HG03439 (cell line): ENCODE data around the gene NPAS3.
"Not testable (repeated sequence)": the region's sequence is repeated elsewhere in the genome, so short reads cannot be mapped to it uniquely, and the experiment has no call there.

Experiments used
- ATAC-seq: cut with Tn5 transposase; IDR thresholded peaks from one replicate; pipeline ENCODE4 v1.9.1; 2021; ENCODE audit warnings: mild to moderate bottlenecking, moderate library complexity; ENCODE audit not compliant: unreplicated experiment

Gene NPAS3

GRCh38 chr14:33068040-33068439 is 129.4 kb downstream of the NPAS3 start:
- ATAC-seq = no peak

- no peak for ATAC-seq
These were observed 129.9 kb downstream of the NPAS3 start for GRCh38 chr14:33068626-33069025.

GRCh38 chr14:33070475-33070874 is 131.8 kb downstream of the NPAS3 start:
- ATAC-seq = no peak

- ATAC-seq = no peak
These were observed 134.3 kb downstream of the NPAS3 start for GRCh38 chr14:33073023-33073422.

GRCh38 chr14:33081259-33081658 is 142.6 kb downstream of the NPAS3 start:
- no peak for ATAC-seq

GRCh38 chr14:33085799-33086198 is 147.1 kb downstream of the NPAS3 start:
- no peak for ATAC-seq

GRCh38 chr14:33088274-33088673 is 149.6 kb downstream of the NPAS3 start:
- not testable (repeated sequence) for ATAC-seq

- no peak for ATAC-seq
These were observed 159.3 kb downstream of the NPAS3 start for GRCh38 chr14:33098016-33098415.

GRCh38 chr14:33103489-33103888 is 164.8 kb downstream of the NPAS3 start:
- ATAC-seq = no peak

GRCh38 chr14:33103966-33104365 is 165.3 kb downstream of the NPAS3 start:
- ATAC-seq = no peak

- no peak for ATAC-seq
These were observed 172.2 kb downstream of the NPAS3 start for GRCh38 chr14:33110737-33111443.

- ATAC-seq = no peak
These were observed 175.7 kb downstream of the NPAS3 start for GRCh38 chr14:33114331-33114730.

- ATAC-seq = no peak
These were observed 180.0 kb downstream of the NPAS3 start for GRCh38 chr14:33118668-33119067.

GRCh38 chr14:33120341-33120740 is 181.7 kb downstream of the NPAS3 start:
- ATAC-seq = no peak

GRCh38 chr14:33120966-33121365 is 182.3 kb downstream of the NPAS3 start:
- ATAC-seq = no peak

GRCh38 chr14:33123281-33123680 is 184.6 kb downstream of the NPAS3 start:
- no peak for ATAC-seq

- ATAC-seq = no peak
These were observed 187.8 kb downstream of the NPAS3 start for GRCh38 chr14:33126433-33126832.

- ATAC-seq = no peak
These were observed 188.9 kb downstream of the NPAS3 start for GRCh38 chr14:33127531-33127930.

- no peak for ATAC-seq
These were observed 193.1 kb downstream of the NPAS3 start for GRCh38 chr14:33131801-33132200.

GRCh38 chr14:33134162-33134561 is 195.5 kb downstream of the NPAS3 start:
- no peak for ATAC-seq

- ATAC-seq = no peak
These were observed 196.3 kb downstream of the NPAS3 start for GRCh38 chr14:33134975-33135374.

GRCh38 chr14:33150666-33151428 is 212.2 kb downstream of the NPAS3 start:
- ATAC-seq = no peak
